HL-60 (cell line): ENCODE data around the gene KCNH1.

Source experiments
- CTCF ChIP-seq: IDR thresholded peaks from one replicate; pipeline ENCODE4 v1.5.1; 2011; ENCODE audit warnings: low read length, control low read depth, inconsistent platforms; ENCODE audit not compliant: insufficient read depth
- GABPA ChIP-seq: IDR thresholded peaks from 2 replicates; pipeline ENCODE4 v1.6.1; 2012; ENCODE audit warnings: low read depth
- POLR2AphosphoS5 ChIP-seq: IDR thresholded peaks from 2 replicates; pipeline ENCODE4 v1.6.1; 2012; ENCODE audit warnings: low read depth

GRCh38 chr1:210932104-210932503 is 201.8 kb downstream of the KCNH1 start:
- no peak for TF ChIP-seq CTCF
- TF ChIP-seq GABPA, result no peak
- TF ChIP-seq POLR2AphosphoS5, result no peak
